Neural cell (in vitro differentiated cells): ENCODE results near the gene TNFSF11. TPM values are rescaled to one million over a fixed set of nuclear protein-coding genes. Genes with fewer than 3 reads are reported as not detected.

Experiments used
- H2AFZ ChIP-seq: fragments of 200-600, 300-800 bp; sonication (generic), shearing (Covaris generic); 2 replicates; pipeline ENCODE4 v1.6.0; 2014; ENCODE audit warnings: low read depth, mild to moderate bottlenecking, antibody characterized with exemption, low read length, moderate library complexity
- H3F3A ChIP-seq: fragments of 200-600 bp; shearing (Covaris generic); 2 replicates; pipeline ENCODE4 v1.6.1; 2016; ENCODE audit warnings: mild to moderate bottlenecking, moderate library complexity, mixed read lengths, antibody characterized with exemption, low read length; ENCODE audit not compliant: insufficient read depth, poor library complexity, severe bottlenecking
- H3K27ac ChIP-seq: fragments of 200-600, 300-800 bp; sonication (generic), shearing (Covaris generic); 2 replicates; pipeline ENCODE4 v1.5.1; 2014; ENCODE audit warnings: mild to moderate bottlenecking, low read length, moderate library complexity
- H3K27me3 ChIP-seq: fragments of 300-800, 200-600 bp; sonication (generic), shearing (Covaris generic); 2 replicates; pipeline ENCODE4 v1.6.0; 2014; ENCODE audit warnings: mild to moderate bottlenecking, low read depth, low read length, moderate library complexity; ENCODE audit not compliant: insufficient read depth
- H3K36me3 ChIP-seq: fragments of 300-800, 200-600 bp; sonication (generic), shearing (Covaris generic); 2 replicates; pipeline ENCODE4 v1.5.1; 2014; ENCODE audit warnings: mild to moderate bottlenecking, antibody characterized with exemption, low read length, moderate library complexity; ENCODE audit not compliant: insufficient read depth
- H3K4me2 ChIP-seq: fragments of 300-800, 200-600 bp; sonication (generic), shearing (Covaris generic); 2 replicates; pipeline ENCODE4 v1.6.0; 2014; ENCODE audit warnings: mild to moderate bottlenecking, low read length
- H3K4me3 ChIP-seq: fragments of 300-800, 200-600 bp; sonication (generic), shearing (Covaris generic); 2 replicates; pipeline ENCODE4 v1.5.1; 2014; ENCODE audit warnings: mild to moderate bottlenecking, low read length, moderate library complexity
- H3K79me2 ChIP-seq: fragments of 200-600 bp; shearing (Covaris generic); replicated peaks from 2 replicates; pipeline ENCODE4 v1.6.0; 2014; ENCODE audit warnings: mild to moderate bottlenecking, low read length, moderate library complexity; ENCODE audit not compliant: insufficient read depth
- H3K9ac ChIP-seq: fragments of 300-800, 200-600 bp; sonication (generic), shearing (Covaris generic); 2 replicates; pipeline ENCODE4 v1.6.1; 2016; ENCODE audit warnings: mild to moderate bottlenecking, low read length, mixed read lengths
- H3K9me2 ChIP-seq: fragments of 200-600 bp; shearing (Covaris generic); 2 replicates; pipeline ENCODE4 v1.6.1; 2016; ENCODE audit warnings: mild to moderate bottlenecking, low read length, mixed read lengths; ENCODE audit not compliant: insufficient read depth
- H3K9me3 ChIP-seq: fragments of 200-600, 300-800 bp; sonication (generic), shearing (Covaris generic); 2 replicates; pipeline ENCODE4 v1.6.1; 2016; ENCODE audit warnings: mild to moderate bottlenecking, mixed run types, low read length, moderate library complexity, mixed read lengths
- H4K20me1 ChIP-seq: fragments of 200-600 bp; shearing (Covaris generic); 2 replicates; pipeline ENCODE4 v1.6.1; 2016; ENCODE audit warnings: mild to moderate bottlenecking, mixed run types; ENCODE audit not compliant: insufficient read depth
- CTCF ChIP-seq: fragments of 450-650 bp; IDR thresholded peaks from 2 replicates; pipeline ENCODE4 v1.5.1; 2014; ENCODE audit warnings: antibody characterized with exemption, mild to moderate bottlenecking, moderate library complexity; ENCODE audit not compliant: poor library complexity, severe bottlenecking
- EP300 ChIP-seq: fragments of 450-650 bp; conservative IDR thresholded peaks from 2 replicates; pipeline ENCODE4 v1.6.1; 2014; ENCODE audit warnings: antibody characterized with exemption, mild to moderate bottlenecking, moderate library complexity; ENCODE audit not compliant: poor library complexity, severe bottlenecking
- EZH2 ChIP-seq: fragments of 200-600, 300-800 bp; shearing (Covaris generic), sonication (generic); IDR thresholded peaks from 2 replicates; pipeline ENCODE4 v1.6.1; 2014; ENCODE audit warnings: antibody characterized with exemption, low read length, borderline replicate concordance, mild to moderate bottlenecking; ENCODE audit not compliant: insufficient read depth, poor library complexity, severe bottlenecking
- MXI1 ChIP-seq: fragments of 450-650 bp; conservative IDR thresholded peaks from 2 replicates; pipeline ENCODE4 v1.6.1; 2014; ENCODE audit warnings: antibody characterized with exemption, mild to moderate bottlenecking; ENCODE audit not compliant: poor library complexity, severe bottlenecking
- POLR2AphosphoS5 ChIP-seq: IDR thresholded peaks from 2 replicates; pipeline ENCODE4 v1.6.1; 2012
- RAD21 ChIP-seq: fragments of 450-650 bp; conservative IDR thresholded peaks from 2 replicates; pipeline ENCODE4 v1.6.1; 2014; ENCODE audit warnings: antibody characterized with exemption, mild to moderate bottlenecking, moderate library complexity
- REST ChIP-seq: IDR thresholded peaks from 2 replicates; pipeline ENCODE4 v1.6.1; 2012; ENCODE audit warnings: borderline replicate concordance
- SMC3 ChIP-seq: fragments of 450-650 bp; conservative IDR thresholded peaks from 2 replicates; pipeline ENCODE4 v1.6.1; 2014; ENCODE audit warnings: antibody characterized with exemption, mild to moderate bottlenecking, moderate library complexity; ENCODE audit not compliant: poor library complexity
- TAF1 ChIP-seq: IDR thresholded peaks from 2 replicates; pipeline ENCODE4 v1.6.1; 2012; ENCODE audit warnings: low read depth
- polyA plus RNA-seq: library from polyadenylated mRNA; depleted of rRNA; stranded (reverse); fragments of >200 nt; gene quantifications from 2 replicates; pipeline ENCODE4 v1.2.3, GENCODE V29; 2014

The TNFSF11 gene
- polyA plus RNA-seq, 1 donor from 2014 or later, result not detected

GRCh38 chr13:42525035-42525504 lies 48.9 kb upstream of the TNFSF11 start:
- no peaks in the 10 kb centered on the region for H3K9me3 ChIP-seq
- no peaks in the 10 kb centered on the region for H3K36me3 ChIP-seq
- H3K79me2 ChIP-seq, result no peaks in the 10 kb centered on the region
- H2AFZ ChIP-seq, result no peak overlapping the region
- H3K27ac ChIP-seq, result no peak overlapping the region
- no peaks in the 10 kb centered on the region for H3K9me2 ChIP-seq
- TF ChIP-seq CTCF (no peak), RAD21 (no peak), REST (no peak), EZH2 (no peak), MXI1 (no peak), EP300 (no peak), POLR2AphosphoS5 (no peak)
- H3K4me3 ChIP-seq, result no peak overlapping the region
- H4K20me1 ChIP-seq, result no peaks in the 10 kb centered on the region
- no peak overlapping the region for H3K4me2 ChIP-seq
- no peaks in the 10 kb centered on the region for H3F3A ChIP-seq
- H3K27me3 ChIP-seq, result no peaks in the 10 kb centered on the region
- no peak overlapping the region for H3K9ac ChIP-seq

- H3K79me2 ChIP-seq, result no peaks in the 10 kb centered on the region
- no peak overlapping the region for H2AFZ ChIP-seq
- no peak overlapping the region for H3K9ac ChIP-seq
- H3K4me3 ChIP-seq, result no peak overlapping the region
- H3K4me2 ChIP-seq, result no peak overlapping the region
- no peaks in the 10 kb centered on the region for H3F3A ChIP-seq
- H3K9me3 ChIP-seq, result no peaks in the 10 kb centered on the region
- TF ChIP-seq RAD21 (no peak), EZH2 (no peak), SMC3 (no peak), REST (no peak), CTCF (no peak), MXI1 (no peak), POLR2AphosphoS5 (no peak), TAF1 (no peak), EP300 (no peak)
- no peaks in the 10 kb centered on the region for H3K27me3 ChIP-seq
- no peaks in the 10 kb centered on the region for H4K20me1 ChIP-seq
- H3K9me2 ChIP-seq, result no peaks in the 10 kb centered on the region
- no peaks in the 10 kb centered on the region for H3K36me3 ChIP-seq
- H3K27ac ChIP-seq, result no peak overlapping the region
Observed at GRCh38 chr13:42526276-42526675, 47.7 kb upstream of the TNFSF11 start.
